HG02840 (cell line): ENCODE measurements around the gene EFHC2.
"Not testable (repeated sequence)": the region's sequence is repeated elsewhere in the genome, so short reads cannot be mapped to it uniquely, and the experiment has no call there.

Source experiments
- ATAC-seq: cut with Tn5 transposase; IDR thresholded peaks from one replicate; pipeline ENCODE4 v1.9.1; 2021; ENCODE audit warnings: mild to moderate bottlenecking, moderate library complexity, moderate number of reproducible peaks; ENCODE audit not compliant: unreplicated experiment, low FRiP score

EFHC2 gene

GRCh38 chrX:44299177-44299576, 44.3 kb downstream of the EFHC2 start:
- no peak for ATAC-seq

- ATAC-seq = no peak
Measured at GRCh38 chrX:44291468-44292092, 51.9 kb downstream of the EFHC2 start.

DNA sequence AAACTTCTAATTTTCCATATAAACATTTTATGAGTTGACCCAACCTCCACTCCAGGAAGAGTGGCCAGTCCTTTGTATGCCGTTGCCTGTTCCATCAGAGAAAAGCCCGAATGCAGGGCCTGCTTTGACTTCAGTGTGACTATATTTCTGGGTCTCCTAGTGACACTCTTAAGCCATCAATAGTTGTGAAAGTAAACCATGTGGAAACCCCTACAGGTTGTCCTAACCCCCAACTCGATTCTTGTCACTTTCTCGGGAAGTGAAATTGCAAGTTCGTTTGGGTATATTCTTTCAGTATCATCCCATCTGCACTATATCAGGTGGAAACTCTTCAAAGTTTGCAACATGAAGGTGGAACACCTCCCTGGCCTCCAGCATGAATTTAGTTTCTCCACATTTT, 52.8 kb downstream of the EFHC2 start:
- no peak for ATAC-seq

DNA sequence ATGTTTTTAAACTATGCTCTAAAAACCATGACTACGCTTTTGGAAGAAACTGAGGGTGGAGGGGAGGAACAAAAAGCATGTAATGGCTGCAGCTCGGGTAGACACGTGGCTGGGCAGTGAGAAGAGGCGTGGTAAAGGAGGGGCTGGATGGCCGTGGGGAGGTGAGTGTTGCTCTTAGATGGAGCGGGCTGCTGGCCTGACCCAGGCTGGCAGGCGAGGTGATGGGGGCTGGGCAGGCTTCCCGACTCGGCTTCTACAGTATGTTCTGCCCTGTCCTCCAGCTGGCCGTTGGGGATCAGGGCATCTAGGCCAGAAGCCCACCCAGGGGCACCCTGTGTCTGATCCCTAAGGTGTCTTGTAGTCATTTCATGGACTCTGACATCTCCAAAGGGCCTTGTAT, 60.7 kb downstream of the EFHC2 start:
- no peak for ATAC-seq

DNA sequence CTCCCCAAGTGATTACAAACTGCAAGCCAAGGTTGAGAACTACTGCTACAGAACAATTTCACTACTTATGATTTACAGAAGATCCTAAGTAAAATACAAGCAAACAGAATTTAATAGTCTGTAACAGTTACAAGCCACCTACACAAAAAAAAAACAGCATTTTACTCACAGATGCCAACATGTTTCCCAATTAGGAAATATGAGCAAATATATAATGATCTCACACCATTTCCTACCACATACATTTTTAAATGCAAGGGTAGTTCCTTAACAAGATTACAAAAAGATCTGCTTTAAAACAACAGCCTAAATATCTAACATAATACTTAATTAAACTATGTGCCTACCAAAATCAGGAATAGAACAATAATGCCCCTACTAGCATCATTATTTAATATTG, 63.4 kb downstream of the EFHC2 start:
- no peak for ATAC-seq

- no peak for ATAC-seq
Measured at GRCh38 chrX:44274096-44274495, 69.4 kb downstream of the EFHC2 start.

DNA sequence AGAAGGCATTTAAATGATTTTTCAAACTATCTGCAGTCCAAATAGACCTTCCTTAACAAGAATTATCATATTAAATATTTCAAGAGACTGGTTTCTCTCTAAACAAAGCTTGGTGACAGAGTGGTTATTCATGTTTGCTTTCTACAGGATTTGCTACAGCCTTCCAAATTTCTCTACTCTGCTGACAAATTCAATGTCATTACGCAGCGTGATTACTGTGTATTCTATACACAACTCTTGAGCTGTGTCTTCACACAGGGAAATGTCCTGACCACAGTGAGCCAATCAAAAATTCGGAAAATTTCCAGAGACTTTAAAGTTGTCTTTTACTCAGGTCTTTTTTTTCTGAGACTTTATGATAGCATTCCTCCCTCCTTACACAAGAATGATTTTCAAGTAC, 75.6 kb downstream of the EFHC2 start:
- ATAC-seq = no peak

DNA sequence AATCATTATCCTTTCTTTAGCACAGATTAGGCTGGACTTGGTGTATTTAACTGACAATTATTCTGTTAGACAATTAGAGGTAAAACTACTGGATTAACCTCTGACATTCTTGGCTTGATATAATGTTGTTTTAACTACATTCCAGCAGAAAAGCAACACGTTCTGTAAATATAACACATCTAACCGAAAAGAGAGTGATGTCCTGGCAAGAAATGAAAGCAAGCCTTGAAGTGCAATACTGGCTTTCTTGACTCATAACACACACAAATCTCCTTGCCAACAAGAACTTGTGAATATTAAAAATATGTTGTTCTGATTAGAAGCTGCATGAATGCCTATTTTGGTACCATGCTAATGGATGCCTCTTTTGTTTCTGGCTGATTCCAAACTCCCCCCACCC, 76.4 kb downstream of the EFHC2 start:
- no peak for ATAC-seq

- no peak for ATAC-seq
Measured at GRCh38 chrX:44265559-44265958, 77.9 kb downstream of the EFHC2 start.

DNA sequence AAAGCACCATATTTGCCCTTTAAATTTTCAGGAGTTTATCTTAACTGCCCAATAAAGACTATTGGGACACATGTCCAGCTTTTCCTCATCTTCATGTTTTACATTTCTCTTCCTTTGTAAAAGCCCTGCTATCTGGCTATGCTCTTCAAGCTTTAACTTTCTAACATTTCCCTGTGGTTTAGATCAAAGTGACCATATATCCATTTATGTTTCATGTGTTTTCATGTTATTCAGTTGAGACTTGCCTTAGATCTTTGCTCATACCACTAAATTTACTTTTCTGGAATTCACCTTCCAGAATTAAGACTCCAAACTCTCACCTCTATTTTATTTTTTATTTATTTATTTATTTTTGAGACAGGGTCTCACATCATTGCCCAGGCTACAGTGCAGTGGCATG, 78.5 kb downstream of the EFHC2 start:
- ATAC-seq = no peak

- ATAC-seq = no peak
Measured at GRCh38 chrX:44261286-44261685, 82.2 kb downstream of the EFHC2 start.

DNA sequence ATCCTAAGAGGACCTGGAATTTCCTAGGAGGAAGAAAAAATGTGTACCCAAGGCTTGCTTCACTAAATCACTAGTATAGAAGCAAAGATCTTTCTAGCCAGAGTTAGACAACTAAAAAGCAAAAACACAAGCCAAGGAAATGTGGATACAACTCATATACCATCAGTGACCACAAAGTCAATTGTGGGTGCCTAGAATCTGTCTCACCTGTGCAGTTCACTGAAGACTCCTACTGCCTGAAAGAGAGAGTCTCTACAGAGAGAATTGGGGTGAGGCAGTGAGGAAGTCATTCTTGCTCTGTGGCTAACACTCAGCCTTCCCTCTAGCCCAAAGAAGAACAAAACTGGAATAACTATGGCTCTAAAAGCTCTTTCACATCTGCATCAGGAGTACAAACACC, 82.9 kb downstream of the EFHC2 start:
- no peak for ATAC-seq

DNA sequence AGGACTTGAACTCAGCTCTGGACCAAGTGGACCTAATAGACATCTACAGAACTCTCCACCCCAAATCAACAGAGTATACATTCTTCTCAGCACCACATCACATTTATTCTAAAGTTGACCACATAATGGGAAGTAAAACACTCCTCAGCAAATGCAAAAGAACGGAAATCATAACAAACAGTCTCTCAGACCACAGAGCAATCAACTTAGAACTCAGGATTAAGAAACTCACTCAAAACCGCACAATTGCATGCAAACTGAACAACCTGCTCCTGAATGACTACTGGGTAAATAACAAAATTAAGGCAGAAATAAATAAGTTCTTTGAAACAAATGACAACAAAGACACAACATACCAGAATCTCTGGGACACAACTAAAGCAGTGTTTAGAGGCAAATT, 87.7 kb downstream of the EFHC2 start:
- not testable (repeated sequence) for ATAC-seq

- no peak for ATAC-seq
Measured at GRCh38 chrX:44253575-44253942, 89.9 kb downstream of the EFHC2 start.

DNA sequence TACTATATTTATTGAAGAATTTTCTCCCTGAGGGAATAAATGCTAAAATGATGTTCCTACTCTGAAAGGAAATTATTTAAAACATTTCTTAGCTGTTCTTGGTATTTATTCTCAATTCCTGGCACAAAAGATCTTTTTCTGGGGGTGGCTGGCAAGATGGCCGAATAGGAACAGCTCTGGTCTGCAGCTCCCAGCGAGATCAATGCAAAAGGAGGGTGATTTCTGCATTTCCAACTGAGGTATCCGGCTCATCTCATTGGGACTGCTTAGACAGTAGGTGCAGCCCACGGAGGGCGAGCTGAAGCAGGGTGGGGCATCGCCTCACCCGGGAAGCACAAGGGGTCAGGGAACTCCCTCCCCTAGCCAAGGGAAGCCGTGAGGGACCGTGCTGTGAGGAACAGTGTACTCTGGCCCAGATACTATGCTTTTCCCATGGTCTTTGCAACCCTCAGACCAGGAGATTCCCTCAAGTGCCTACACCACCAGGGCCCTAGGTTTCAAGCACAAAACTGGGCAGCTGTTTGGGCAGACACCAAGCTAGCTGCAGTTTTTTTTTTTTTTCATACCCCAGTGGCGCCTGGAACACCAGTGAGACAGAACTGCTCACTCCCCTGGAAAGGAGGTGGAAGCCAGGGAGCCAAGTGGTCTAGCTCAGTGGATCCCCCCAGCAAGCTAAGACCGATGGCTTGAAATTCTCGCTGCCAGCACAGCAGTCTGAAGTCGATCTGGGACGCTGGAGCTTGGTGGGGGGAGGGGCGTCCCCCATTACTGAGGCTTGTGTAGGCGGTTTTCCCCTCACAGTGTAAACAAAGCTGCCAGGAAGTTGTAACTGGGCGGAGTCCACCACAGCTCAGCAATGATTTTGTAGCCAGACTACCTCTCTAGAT, 90.5 kb downstream of the EFHC2 start:
- ATAC-seq = peak; percentile 77

DNA sequence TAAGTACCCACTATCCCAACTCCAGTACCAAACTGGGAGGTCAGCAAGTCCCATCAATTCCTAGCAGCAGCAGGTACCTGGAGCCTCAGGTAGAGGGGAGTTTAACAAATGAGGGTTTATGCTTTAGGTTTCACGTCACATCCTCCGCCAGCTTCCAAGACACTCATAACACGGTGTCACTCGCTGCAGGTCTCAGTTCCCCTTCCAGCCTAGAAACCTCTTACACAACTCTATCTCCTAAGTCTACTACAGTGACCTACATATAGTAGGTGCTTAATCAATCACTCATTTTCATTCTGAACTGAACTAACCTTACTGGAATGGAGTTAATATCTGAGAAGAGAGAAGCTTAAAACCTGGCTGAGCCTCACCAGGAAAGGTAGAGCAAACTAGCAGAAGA, 96.0 kb downstream of the EFHC2 start:
- ATAC-seq = no peak

- no peak for ATAC-seq
Measured at GRCh38 chrX:44246826-44247225, 96.6 kb downstream of the EFHC2 start.

DNA sequence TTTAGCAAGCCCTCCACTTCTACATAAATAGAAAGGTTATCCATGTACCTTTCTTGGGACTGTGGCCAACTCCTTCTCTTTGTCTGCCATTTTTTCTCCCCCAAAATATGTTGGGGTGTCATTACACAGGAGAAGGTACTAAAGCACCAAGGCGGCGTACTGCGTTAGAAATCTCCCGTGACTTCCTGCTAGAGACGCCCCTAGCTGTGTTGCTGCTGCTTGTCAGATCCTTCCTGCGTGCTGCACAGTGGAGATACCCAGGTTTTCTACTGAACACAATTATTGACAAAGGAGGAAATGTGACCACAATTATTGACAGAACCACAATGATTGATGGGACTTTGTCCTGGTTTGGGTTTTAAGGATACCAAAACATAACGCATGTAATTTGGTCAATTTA, 97.7 kb downstream of the EFHC2 start:
- no peak for ATAC-seq

GRCh38 chrX:44244008-44244407, 99.5 kb downstream of the EFHC2 start:
- ATAC-seq = no peak

- no peak for ATAC-seq
Measured at GRCh38 chrX:44241546-44241945, 101.9 kb downstream of the EFHC2 start.

GRCh38 chrX:44240036-44240435, 103.4 kb downstream of the EFHC2 start:
- ATAC-seq = no peak

DNA sequence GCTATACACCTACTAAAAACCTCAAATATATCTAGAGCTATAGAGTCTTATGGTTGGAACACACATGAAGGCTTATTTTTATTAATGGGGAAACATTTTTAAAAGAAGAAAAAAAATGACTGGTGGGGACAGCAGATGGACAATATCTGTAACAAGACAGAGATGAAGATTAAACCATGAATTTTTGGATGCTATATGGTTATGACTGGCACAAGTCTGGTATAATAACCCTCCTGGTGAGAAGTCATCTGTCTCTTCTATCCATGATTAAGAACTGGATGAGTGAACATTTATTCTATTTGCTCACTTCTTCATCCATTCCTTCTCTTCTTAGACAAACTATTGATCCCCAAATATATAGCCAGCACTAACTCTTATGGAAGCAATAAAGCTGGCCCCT, 104.4 kb downstream of the EFHC2 start:
- no peak for ATAC-seq
